Neural cell (in vitro differentiated cells): ENCODE results near the gene POLR3E.

Source experiments
- EZH2 ChIP-seq: fragments of 200-600, 300-800 bp; shearing (Covaris generic), sonication (generic); IDR thresholded peaks from 2 replicates; pipeline ENCODE4 v1.6.1; 2014; ENCODE audit warnings: antibody characterized with exemption, low read length, borderline replicate concordance, mild to moderate bottlenecking; ENCODE audit not compliant: insufficient read depth, poor library complexity, severe bottlenecking
- POLR2AphosphoS5 ChIP-seq: IDR thresholded peaks from 2 replicates; pipeline ENCODE4 v1.6.1; 2012
- SMC3 ChIP-seq: fragments of 450-650 bp; conservative IDR thresholded peaks from 2 replicates; pipeline ENCODE4 v1.6.1; 2014; ENCODE audit warnings: antibody characterized with exemption, mild to moderate bottlenecking, moderate library complexity; ENCODE audit not compliant: poor library complexity
- TF ChIP-seq, protein P1 (sequence below): fragments of 450-650 bp; IDR thresholded peaks from 2 replicates; pipeline ENCODE4 v1.5.1; 2014; ENCODE audit warnings: antibody characterized with exemption, mild to moderate bottlenecking, moderate library complexity; ENCODE audit not compliant: poor library complexity, severe bottlenecking

DNA sequence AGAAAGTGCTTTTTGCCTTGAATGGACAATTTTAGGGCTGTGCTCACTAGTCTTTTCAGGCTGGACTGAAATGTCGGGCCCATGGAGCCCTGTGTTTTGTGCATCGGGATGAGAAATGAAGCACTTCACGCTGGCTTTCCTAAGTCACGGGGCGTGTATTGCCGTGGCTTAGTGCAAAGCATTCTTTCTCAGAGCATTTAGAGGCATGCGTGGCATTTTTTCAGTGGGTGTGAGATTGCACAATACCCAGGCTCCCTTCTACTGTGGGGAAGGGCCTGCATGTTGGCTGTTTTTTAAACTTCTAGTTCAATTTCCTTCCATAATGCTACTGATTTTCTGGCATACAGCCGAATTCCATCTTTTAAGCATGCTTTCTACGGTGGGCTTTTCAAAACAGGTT, 12.6 kb upstream of the POLR3E start:
- TF ChIP-seq EZH2 (no peak), SMC3 (no peak), POLR2AphosphoS5 (no peak)
- TF ChIP-seq, protein P1, sequence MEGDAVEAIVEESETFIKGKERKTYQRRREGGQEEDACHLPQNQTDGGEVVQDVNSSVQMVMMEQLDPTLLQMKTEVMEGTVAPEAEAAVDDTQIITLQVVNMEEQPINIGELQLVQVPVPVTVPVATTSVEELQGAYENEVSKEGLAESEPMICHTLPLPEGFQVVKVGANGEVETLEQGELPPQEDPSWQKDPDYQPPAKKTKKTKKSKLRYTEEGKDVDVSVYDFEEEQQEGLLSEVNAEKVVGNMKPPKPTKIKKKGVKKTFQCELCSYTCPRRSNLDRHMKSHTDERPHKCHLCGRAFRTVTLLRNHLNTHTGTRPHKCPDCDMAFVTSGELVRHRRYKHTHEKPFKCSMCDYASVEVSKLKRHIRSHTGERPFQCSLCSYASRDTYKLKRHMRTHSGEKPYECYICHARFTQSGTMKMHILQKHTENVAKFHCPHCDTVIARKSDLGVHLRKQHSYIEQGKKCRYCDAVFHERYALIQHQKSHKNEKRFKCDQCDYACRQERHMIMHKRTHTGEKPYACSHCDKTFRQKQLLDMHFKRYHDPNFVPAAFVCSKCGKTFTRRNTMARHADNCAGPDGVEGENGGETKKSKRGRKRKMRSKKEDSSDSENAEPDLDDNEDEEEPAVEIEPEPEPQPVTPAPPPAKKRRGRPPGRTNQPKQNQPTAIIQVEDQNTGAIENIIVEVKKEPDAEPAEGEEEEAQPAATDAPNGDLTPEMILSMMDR = no peak
